Measurements from ENCODE around the gene CRAMP1. TPM values are rescaled to one million over a fixed set of nuclear protein-coding genes. Genes with fewer than 3 reads are reported as not detected.

The CRAMP1 gene
- total RNA-seq, 1 experiment from 2014 or later: 33.0 TPM

- intact Hi-C loops (cut with micrococcal nuclease; ENCODE audit: unreplicated experiment): no loop called here
- no peaks in the 10 kb centered on the region for H3K4me1 ChIP-seq (ENCODE audit: insufficient read depth, low read length, poor library complexity, severe bottlenecking)
- DNase-seq (ENCODE audit: low spot score): no peak
- CTCF ChIA-PET: no interaction called here
- peaks cover 4% of the 10 kb centered on the region for H3K36me3 ChIP-seq (ENCODE audit: insufficient read depth, low read length, poor library complexity, severe bottlenecking)
- TF ChIP-seq EZH2 (IDR thresholded peaks at IDR 0.05; ENCODE audit: borderline replicate concordance, low read depth, low read length, poor library complexity, severe bottlenecking) (no peak), CTCF (conservative IDR thresholded peaks at IDR 0.05; ENCODE audit: low read depth, low read length) (no peak)
- no peaks in the 10 kb centered on the region for H3K27me3 ChIP-seq (replicated peaks; ENCODE audit: insufficient read depth, low read depth, low read length, poor library complexity)
- no peaks in the 10 kb centered on the region for H3K9me3 ChIP-seq (ENCODE audit: low read depth, low read length, poor library complexity, severe bottlenecking)
- no peak overlapping the region for H3K27ac ChIP-seq (ENCODE audit: low read depth, low read length, poor library complexity, severe bottlenecking)
- no TSS peak for BruUV-seq (replicated peaks)
- no peak overlapping the region for H3K4me3 ChIP-seq (ENCODE audit: low read depth, low read length, poor library complexity, severe bottlenecking)
- POLR2A ChIA-PET (ENCODE audit: low non-redundant PET): no interaction called here
Observed at GRCh38 chr16:1580256-1580655, 31.9 kb upstream of the CRAMP1 start.

GRCh38 chr16:1580956-1581355 lies 31.2 kb upstream of the CRAMP1 start:
- intact Hi-C loops (cut with micrococcal nuclease; ENCODE audit: unreplicated experiment): no loop called here
- DNase-seq (ENCODE audit: low spot score): no peak
- no peaks in the 10 kb centered on the region for H3K27me3 ChIP-seq (replicated peaks; ENCODE audit: insufficient read depth, low read depth, low read length, poor library complexity)
- no peaks in the 10 kb centered on the region for H3K4me1 ChIP-seq (ENCODE audit: insufficient read depth, low read length, poor library complexity, severe bottlenecking)
- peaks cover 4% of the 10 kb centered on the region for H3K36me3 ChIP-seq (ENCODE audit: insufficient read depth, low read length, poor library complexity, severe bottlenecking)
- BruUV-seq (replicated peaks): no TSS peak
- no peak overlapping the region for H3K4me3 ChIP-seq (ENCODE audit: low read depth, low read length, poor library complexity, severe bottlenecking)
- H3K9me3 ChIP-seq (ENCODE audit: low read depth, low read length, poor library complexity, severe bottlenecking): no peaks in the 10 kb centered on the region
- TF ChIP-seq CTCF (conservative IDR thresholded peaks at IDR 0.05; ENCODE audit: low read depth, low read length) (no peak), EZH2 (IDR thresholded peaks at IDR 0.05; ENCODE audit: borderline replicate concordance, low read depth, low read length, poor library complexity, severe bottlenecking) (no peak)
- no peak overlapping the region for H3K27ac ChIP-seq (ENCODE audit: low read depth, low read length, poor library complexity, severe bottlenecking)
- POLR2A ChIA-PET (ENCODE audit: low non-redundant PET): no interaction called here
- CTCF ChIA-PET: no interaction called here

- H3K4me3 ChIP-seq (ENCODE audit: low read depth, low read length, poor library complexity, severe bottlenecking): no peak overlapping the region
- H3K27ac ChIP-seq (ENCODE audit: low read depth, low read length, poor library complexity, severe bottlenecking): no peak overlapping the region
- DNase-seq (ENCODE audit: low spot score): no peak
- ChIA-PET POLR2A (ENCODE audit: low non-redundant PET) (no interaction called here), CTCF (no interaction called here)
- no TSS peak for BruUV-seq (replicated peaks)
- H3K27me3 ChIP-seq (replicated peaks; ENCODE audit: insufficient read depth, low read depth, low read length, poor library complexity): no peaks in the 10 kb centered on the region
- H3K9me3 ChIP-seq (ENCODE audit: low read depth, low read length, poor library complexity, severe bottlenecking): no peaks in the 10 kb centered on the region
- intact Hi-C loops (cut with micrococcal nuclease; ENCODE audit: unreplicated experiment): no loop called here
- peaks cover 4% of the 10 kb centered on the region for H3K36me3 ChIP-seq (ENCODE audit: insufficient read depth, low read length, poor library complexity, severe bottlenecking)
- H3K4me1 ChIP-seq (ENCODE audit: insufficient read depth, low read length, poor library complexity, severe bottlenecking): no peaks in the 10 kb centered on the region
- no peak for TF ChIP-seq EZH2 (IDR thresholded peaks at IDR 0.05; ENCODE audit: borderline replicate concordance, low read depth, low read length, poor library complexity, severe bottlenecking)
- no peak for TF ChIP-seq CTCF (conservative IDR thresholded peaks at IDR 0.05; ENCODE audit: low read depth, low read length)
Observed at GRCh38 chr16:1581804-1582203, 30.4 kb upstream of the CRAMP1 start.

Data from A673 (cell line).